GM19438 (cell line): Measurements from ENCODE around the gene TNFSF12.

Source experiments
- ATAC-seq: cut with Tn5 transposase; IDR thresholded peaks from one replicate; pipeline ENCODE4 v1.9.1; 2021; ENCODE audit warnings: low read depth; ENCODE audit not compliant: unreplicated experiment

The TNFSF12 gene

DNA sequence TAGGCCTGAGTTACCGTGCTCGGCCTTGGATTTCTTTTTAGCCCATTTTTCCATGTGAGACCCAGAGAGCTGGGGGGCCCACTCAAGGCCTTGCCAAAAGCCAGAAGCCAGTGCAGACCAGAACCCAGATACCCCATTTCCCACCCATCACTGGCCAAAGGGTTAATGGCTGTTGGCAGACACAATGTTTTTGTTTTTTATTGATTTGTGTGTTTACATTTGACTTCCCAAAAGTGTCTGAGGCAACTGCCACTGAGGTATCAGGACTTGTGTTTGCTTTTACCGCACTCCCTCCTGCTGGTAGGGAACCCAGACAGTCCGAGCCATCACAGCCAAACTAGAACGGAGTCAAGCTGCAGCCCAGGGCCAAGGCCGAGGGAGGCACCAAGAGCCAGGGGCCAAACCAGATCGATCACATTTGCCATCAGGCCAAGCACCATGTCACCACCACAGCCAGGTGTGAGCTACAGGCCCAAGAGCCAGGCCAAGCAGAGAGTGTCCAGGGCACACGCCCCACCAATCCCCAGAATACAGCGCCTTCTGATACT is 7.7 kb upstream of the TNFSF12 start:
- no peak for ATAC-seq

DNA sequence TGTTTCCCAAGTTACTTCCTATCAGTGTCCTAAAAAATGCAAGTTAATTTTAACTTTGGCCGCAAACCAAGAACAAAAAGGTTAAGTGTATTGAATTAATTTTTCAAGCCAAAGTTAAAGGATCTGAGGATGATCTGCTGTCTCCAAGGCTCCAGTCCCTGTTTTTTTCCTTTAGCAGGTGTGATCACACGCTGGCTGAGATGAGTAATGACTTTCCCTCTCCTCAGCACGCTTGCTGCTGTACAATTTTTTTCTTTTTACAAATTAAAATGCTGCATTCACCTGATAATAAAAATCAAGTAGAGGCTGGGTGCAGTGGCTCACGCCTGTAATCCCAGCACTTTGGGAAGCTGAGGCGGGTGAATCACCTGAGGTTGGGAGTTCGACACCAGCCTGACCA is 3.9 kb upstream of the TNFSF12 start:
- no peak for ATAC-seq

DNA sequence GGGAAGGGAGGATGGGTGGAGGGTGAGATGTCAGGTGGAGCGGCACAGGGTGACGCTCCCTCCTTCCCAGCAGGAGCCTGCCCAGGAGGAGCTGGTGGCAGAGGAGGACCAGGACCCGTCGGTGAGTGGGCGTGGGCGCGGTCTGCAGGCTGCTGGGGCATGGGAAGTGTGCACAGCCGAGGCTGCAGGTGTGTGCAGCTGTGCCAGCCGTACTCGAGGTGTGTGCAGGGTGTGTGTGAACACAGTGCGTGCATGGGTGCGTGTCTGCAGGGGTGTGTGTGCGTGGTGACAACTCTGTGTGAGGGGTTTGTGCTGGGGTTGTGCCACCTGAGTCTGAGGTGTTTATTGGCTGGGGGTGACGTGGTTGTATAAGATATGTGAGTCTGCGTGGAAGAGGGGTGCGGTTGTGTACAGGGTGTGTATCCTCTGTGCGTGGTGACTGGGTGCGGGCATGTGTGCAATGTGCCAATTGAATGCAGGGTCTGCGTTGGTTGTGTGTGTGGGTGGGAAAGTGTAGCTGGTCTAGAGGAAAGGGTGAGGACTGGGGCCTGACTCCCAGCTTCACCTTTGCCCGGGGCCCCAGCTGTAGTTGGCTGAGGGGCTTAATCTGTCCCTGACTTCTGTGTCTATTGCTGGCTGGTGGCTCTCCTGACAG is 670 bp downstream of the TNFSF12 start:
- ATAC-seq = no peak

DNA sequence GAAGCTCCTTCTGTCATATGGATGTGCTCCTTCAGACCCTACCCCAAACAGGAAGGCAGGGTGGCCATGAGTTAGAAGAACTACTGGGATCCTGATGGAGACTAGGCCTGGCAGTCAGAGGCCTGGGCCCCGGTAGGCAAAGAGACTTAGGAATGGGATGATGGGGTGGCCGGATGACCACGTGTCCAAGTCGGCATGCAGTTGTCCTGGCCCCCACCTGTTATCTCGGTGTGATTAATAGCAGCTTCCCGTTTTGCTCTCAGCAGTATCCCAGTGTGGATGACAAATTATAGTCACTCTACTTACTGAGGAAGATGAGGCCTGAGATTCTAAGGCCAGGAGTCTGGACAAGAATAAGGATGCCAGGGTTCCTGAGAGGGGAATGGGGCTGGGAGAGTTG is 1.5 kb downstream of the TNFSF12 start:
- ATAC-seq = no peak

DNA sequence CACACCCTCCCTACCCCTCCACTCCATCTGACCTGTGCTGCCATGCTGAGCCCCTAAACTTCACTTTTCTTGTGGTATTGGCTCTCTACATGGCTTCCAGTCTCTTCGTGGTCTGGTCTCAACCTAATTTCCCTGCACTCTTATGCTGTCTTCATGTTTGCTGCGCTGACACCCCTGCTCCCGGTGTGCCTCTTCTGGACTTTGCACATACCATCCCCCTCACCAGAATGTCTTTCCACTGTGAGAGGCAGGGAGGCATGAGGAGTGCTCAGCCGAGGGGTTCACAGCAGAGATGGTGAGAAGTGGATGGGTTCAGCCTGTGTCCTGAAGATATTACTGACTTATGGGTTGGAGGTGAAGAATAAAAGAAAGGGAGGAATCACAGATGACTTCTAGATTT is 2.5 kb downstream of the TNFSF12 start:
- ATAC-seq = no peak

DNA sequence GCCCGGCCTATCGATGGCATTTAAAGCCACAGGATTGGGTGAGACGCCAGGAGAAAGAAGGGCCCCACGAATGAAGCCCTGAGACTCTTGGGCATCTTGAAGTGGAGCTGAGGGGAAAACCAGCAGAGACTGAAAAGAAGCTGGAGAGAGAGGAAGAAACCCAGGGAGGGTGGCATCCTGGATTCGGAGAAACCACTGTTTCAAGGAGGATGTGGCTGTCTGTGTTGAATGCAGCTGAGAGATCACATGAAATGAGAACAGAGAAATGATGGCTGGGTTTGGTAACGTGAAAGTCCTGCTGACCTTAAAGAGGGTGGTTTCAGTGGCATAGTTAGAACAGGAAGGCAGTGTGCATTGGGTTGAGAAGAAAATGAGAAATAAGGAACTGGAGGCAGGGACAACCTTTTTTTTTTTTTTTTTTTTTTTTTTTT is 3.8 kb downstream of the TNFSF12 start:
- peak; percentile 65 for ATAC-seq

DNA sequence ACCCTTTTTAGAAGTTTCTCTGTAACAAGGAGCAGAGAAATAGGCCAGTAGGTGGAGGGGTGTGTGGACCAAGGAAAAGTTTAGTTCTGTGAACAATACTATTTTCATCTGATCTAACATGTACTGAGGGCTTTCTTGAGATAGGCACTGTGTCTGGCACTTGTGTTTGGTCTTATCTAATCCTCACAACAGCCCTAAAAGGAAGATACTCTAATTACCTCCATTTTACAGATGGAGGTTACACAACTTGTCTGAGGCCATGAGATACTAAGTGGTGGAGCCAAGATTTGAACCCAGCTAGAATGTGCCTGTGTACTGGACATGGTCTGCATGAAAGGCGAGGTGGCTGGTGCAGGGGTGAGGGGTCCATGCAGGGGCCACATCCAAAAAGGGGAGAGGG is 4.5 kb downstream of the TNFSF12 start:
- no peak for ATAC-seq

DNA sequence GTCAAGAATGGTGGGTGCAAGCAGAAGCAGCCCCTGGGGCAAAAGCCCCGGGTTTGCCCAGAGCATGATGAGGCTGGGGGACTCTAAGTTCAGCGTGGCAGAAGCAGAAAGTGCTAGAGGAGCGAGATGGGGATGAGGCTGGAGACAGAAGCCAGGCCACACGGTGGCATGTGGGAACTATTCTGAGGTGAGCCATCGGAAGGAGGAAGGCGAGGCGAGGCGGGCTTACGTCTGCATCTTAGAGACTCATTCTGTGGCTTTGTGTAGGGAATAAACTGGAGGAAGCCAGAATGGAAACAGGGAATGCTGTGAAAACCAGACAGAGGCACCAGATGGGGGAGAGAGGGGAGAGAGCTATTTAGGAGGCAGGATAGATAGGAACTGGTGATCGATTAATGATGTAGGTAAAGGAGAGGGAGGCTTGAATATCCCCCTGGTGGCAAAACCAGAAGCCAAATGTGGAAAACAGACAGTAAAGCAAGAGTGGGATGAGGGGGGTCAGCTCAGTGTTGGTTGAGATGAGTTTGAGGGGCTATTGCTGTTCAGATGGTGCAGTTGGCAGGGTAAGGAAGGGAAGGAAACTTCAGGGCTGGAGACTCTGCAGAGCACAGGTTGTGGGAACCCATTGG is 6.6 kb downstream of the TNFSF12 start:
- no peak for ATAC-seq

DNA sequence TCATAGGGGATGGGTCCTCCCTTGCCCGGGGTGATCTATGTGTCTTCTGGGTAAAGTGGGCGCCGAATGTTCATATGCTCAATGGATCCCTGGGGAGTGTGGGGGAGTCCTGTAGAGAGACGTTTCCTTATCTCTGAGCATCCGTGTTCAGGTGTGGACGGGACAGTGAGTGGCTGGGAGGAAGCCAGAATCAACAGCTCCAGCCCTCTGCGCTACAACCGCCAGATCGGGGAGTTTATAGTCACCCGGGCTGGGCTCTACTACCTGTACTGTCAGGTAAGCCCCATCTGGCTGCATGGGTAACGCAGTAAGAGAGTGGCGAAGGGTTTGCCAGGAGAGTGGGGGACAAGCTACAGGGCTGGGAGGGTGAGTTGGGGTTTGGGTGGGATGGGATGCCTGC is 7.8 kb downstream of the TNFSF12 start:
- no peak for ATAC-seq

DNA sequence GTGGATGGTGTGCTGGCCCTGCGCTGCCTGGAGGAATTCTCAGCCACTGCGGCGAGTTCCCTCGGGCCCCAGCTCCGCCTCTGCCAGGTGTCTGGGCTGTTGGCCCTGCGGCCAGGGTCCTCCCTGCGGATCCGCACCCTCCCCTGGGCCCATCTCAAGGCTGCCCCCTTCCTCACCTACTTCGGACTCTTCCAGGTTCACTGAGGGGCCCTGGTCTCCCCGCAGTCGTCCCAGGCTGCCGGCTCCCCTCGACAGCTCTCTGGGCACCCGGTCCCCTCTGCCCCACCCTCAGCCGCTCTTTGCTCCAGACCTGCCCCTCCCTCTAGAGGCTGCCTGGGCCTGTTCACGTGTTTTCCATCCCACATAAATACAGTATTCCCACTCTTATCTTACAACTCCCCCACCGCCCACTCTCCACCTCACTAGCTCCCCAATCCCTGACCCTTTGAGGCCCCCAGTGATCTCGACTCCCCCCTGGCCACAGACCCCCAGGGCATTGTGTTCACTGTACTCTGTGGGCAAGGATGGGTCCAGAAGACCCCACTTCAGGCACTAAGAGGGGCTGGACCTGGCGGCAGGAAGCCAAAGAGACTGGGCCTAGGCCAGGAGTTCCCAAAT is 8.4 kb downstream of the TNFSF12 start:
- no peak for ATAC-seq

DNA sequence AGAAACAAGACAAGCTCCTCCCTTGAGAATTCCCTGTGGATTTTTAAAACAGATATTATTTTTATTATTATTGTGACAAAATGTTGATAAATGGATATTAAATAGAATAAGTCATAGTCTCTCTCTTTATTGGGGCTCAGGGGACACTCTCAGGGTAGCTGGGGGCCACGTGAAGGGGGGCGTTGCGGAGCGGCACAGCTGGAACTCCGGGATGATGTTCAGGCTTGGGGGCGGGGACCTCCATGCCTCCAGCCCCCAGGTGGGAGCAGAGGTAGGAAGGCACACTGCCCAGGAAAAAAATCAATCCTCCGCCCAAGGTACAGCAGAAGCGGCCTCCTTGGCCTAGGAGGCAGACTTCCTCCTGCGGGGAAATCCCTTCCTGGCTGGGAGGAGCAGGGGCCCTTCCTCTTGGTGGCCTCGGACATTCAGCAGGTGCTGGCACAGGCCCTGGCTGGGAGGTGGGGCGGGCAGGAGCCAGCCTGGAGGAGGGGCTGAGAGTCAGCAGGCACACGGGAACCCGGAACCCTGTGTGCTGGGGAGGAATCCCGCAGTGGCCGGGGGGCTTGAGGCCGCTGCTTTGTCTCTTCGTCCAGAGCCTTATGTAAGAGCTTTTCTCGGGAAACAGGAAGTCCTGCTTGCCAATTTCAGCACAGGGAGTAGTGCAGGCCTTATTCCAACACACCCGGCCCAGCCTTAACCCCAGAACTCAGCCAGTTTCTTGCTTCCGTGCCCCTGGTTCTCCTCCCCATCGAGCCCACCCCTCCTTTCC is 9.1 kb downstream of the TNFSF12 start:
- ATAC-seq = no peak

DNA sequence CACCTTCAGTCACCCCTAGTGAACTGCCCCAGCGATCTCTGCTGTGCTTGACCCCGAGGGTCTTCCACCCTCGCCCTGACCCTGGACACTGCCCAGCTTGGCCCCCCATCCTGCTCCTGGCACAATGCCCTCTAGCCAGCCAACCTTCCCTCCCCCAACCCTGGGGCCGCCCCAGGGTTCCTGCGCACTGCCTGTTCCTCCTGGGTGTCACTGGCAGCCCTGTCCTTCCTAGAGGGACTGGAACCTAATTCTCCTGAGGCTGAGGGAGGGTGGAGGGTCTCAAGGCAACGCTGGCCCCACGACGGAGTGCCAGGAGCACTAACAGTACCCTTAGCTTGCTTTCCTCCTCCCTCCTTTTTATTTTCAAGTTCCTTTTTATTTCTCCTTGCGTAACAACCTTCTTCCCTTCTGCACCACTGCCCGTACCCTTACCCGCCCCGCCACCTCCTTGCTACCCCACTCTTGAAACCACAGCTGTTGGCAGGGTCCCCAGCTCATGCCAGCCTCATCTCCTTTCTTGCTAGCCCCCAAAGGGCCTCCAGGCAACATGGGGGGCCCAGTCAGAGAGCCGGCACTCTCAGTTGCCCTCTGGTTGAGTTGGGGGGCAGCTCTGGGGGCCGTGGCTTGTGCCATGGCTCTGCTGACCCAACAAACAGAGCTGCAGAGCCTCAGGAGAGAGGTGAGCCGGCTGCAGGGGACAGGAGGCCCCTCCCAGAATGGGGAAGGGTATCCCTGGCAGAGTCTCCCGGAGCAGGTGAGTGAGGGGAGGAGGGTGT is 9.9 kb downstream of the TNFSF12 start, which contains the start of gene TNFSF13:
TSS of gene TNFSF13 (plus strand) at position 207 of the 776 bp plus-strand sequence. CDS start at position 497, 290 bp downstream.
- no peak for ATAC-seq

DNA sequence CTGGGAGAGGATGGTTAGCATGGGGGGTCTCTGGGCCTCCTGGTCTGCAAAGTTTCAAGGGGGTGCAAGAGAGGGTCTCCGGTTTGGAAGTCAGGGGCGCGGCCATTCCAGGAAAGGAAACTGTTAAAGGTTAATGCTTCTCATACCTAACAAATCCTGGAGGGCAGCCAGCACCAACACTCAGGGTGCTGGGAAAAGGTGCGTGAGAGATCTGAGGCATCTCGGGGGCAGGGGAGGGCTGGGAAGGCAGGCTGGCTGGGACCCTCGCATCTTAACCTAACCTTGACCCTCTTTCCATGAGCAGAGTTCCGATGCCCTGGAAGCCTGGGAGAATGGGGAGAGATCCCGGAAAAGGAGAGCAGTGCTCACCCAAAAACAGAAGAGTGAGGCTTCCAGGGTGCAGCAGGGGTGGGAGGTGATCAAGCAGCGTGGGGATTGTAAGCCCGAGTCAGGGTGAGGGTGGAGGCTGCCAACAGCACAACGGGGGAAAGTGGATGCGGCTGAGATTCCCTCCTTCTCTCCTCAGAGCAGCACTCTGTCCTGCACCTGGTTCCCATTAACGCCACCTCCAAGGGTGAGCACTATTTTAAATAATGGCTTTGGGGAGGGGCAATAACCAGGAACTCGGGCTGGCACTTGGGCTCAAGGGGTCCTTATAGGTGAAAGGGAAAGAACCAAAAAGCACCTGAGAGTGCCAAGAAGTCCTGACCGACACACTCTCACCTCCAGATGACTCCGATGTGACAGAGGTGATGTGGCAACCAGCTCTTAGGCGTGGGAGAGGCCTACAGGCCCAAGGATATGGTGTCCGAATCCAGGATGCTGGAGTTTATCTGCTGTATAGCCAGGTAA is 10.7 kb downstream of the TNFSF12 start:
- ATAC-seq = no peak

DNA sequence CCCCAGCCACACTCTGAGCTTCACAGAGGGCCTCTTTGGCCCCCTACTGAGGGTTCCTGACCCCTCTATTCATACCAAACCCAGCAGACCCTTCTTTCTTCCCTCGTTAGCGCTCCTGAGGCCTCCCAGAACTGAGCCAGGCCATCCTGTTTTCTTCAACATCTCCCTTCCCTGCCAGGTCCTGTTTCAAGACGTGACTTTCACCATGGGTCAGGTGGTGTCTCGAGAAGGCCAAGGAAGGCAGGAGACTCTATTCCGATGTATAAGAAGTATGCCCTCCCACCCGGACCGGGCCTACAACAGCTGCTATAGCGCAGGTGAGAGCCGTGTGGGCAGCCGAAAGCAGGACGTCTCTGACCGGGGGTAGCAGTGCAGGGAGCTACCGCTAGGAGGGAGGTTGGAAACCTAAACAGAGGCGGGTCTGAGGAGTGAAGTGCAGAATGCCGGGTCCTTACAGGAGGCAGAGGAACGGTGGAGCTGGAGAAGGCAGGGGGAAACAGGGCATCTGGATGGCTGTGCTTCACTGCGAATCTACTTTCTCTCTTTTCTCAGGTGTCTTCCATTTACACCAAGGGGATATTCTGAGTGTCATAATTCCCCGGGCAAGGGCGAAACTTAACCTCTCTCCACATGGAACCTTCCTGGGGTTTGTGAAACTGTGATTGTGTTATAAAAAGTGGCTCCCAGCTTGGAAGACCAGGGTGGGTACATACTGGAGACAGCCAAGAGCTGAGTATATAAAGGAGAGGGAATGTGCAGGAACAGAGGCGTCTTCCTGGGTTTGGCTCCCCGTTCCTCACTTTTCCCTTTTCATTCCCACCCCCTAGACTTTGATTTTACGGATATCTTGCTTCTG is 11.5 kb downstream of the TNFSF12 start:
- ATAC-seq = no peak

DNA sequence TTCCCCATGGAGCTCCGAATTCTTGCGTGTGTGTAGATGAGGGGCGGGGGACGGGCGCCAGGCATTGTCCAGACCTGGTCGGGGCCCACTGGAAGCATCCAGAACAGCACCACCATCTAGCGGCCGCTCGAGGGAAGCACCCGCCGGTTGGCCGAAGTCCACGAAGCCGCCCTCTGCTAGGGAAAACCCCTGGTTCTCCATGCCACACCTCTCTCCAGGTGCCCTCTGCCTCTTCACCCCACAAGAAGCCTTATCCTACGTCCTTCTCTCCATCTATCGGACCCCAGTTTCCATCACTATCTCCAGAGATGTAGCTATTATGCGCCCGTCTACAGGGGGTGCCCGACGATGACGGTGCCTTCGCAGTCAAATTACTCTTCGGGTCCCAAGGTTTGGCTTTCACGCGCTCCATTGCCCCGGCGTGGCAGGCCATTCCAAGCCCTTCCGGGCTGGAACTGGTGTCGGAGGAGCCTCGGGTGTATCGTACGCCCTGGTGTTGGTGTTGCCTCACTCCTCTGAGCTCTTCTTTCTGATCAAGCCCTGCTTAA is 12.2 kb downstream of the TNFSF12 start:
- ATAC-seq = peak; percentile 49

DNA sequence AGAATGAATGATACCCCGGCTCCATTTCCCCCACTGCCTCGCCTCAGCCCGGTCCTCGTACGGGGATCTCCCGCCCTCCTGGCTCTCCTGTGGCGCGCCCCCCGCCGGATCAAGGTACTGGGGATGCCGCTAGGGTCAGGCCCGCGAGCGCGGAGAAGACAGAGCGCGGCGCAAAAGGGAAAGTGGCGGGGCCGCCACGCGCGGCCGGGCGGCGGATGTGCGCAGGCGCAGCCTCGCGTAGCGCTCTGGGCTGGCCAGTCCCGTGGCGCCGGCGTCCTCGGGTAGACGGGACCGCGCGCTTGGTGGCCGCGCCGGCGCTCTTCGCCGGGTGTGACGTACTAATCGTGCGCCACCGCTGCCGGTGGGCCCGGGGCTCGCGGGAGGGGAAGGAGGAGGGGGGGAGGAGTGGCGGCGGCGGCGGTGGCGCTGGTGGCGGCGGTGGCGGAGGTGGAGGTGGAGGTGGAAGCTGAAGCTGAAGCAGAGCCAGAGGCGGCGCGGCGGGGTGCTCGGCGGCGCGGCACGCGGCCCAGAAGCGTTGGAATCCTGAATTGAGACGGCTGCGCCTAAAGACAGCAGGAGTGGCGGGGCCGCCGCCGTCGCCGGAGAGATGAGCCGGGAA is 12.8 kb downstream of the TNFSF12 start, which contains the start of gene SENP3:
TSS of gene SENP3 (plus strand) at position 331 of the 619 bp plus-strand sequence. CDS start 1,158 bp downstream, outside the sequence.
- peak; percentile 57 for ATAC-seq

DNA sequence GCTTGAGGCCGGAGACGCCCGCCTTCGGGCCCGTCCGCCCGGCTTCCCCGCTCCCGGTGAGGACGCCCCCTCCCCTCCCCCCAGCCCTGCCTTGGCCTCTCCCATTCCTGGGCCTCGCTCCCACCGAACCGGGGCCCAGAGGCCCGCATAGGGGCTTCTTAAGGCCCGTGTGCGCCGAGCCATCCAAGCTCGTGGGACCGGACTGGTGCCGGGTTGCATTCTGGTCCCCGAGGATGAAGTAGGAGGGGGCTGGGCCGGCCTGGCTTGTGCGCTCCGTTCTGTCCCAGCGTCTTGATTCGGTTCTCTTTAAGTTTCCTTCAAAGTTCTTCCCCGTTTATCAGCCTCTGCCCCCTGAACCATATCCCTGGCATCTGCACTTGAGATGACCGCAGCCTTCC is 13.3 kb downstream of the TNFSF12 start:
- ATAC-seq = no peak
